ENCODE results near the gene CCR7. TPM values are rescaled to one million over a fixed set of nuclear protein-coding genes. Genes with fewer than 3 reads are reported as not detected.

CCR7 gene
- total and polyA plus RNA-seq, 2 of the 13 experiments (the other 11 are each of a cell fraction or from before 2014, with no cell fraction given), result 0.04 to 0.53 TPM

GRCh38 chr17:40553694-40554534 is 11.4 kb downstream of the CCR7 start (continued):
- TF ChIP-seq CTCF (CRISPR knock-in tag; IDR thresholded peaks at IDR 0.05), result no peak
- TF ChIP-seq BRD4 (CRISPR knock-in tag; IDR thresholded peaks at IDR 0.05), result no peak
- no peak for TF ChIP-seq TARDBP (CRISPR knock-in tag; IDR thresholded peaks at IDR 0.05)
- TF ChIP-seq ZNF775 (CRISPR knock-in tag; IDR thresholded peaks at IDR 0.05; ENCODE audit: borderline replicate concordance), result no peak
- TF ChIP-seq THAP8 (CRISPR knock-in tag; IDR thresholded peaks at IDR 0.05; ENCODE audit: borderline replicate concordance), result no peak
- TF ChIP-seq ZNF607 (CRISPR knock-in tag; IDR thresholded peaks at IDR 0.05; ENCODE audit: borderline replicate concordance), result no peak
- no peak for TF ChIP-seq XRCC5 (optimal IDR thresholded peaks at IDR 0.05; ENCODE audit: low read length)
- TF ChIP-seq STAT5B (CRISPR knock-in tag; IDR thresholded peaks at IDR 0.05), result no peak
- no peak for TF ChIP-seq ZSCAN20 (CRISPR knock-in tag; IDR thresholded peaks at IDR 0.05; ENCODE audit: borderline replicate concordance)
- TF ChIP-seq HMGA1 (CRISPR knock-in tag; conservative IDR thresholded peaks at IDR 0.05), result no peak
- no peak for TF ChIP-seq ZNF589 (CRISPR knock-in tag; conservative IDR thresholded peaks at IDR 0.05)
- no peak for TF ChIP-seq ZFP36L1 (CRISPR knock-in tag; IDR thresholded peaks at IDR 0.05)
- no peak for TF ChIP-seq ZBTB20 (CRISPR knock-in tag; IDR thresholded peaks at IDR 0.05; ENCODE audit: borderline replicate concordance, low read depth)
- no peak for TF ChIP-seq ZNF891 (CRISPR knock-in tag; IDR thresholded peaks at IDR 0.05)
- TF ChIP-seq TRIM24 (CRISPR knock-in tag; IDR thresholded peaks at IDR 0.05), result 0 out of 2 replicates have a peak, but pooled peaks have one; percentile 29
- no peak for TF ChIP-seq MAZ (IDR thresholded peaks at IDR 0.05; ENCODE audit: borderline replicate concordance, low read depth, low read length)
- no peak for TF ChIP-seq MAZ (CRISPR knock-in tag; IDR thresholded peaks at IDR 0.05; ENCODE audit: low read depth)
- TF ChIP-seq BCL6 (CRISPR knock-in tag; IDR thresholded peaks at IDR 0.05), result no peak
- TF ChIP-seq, protein P1, sequence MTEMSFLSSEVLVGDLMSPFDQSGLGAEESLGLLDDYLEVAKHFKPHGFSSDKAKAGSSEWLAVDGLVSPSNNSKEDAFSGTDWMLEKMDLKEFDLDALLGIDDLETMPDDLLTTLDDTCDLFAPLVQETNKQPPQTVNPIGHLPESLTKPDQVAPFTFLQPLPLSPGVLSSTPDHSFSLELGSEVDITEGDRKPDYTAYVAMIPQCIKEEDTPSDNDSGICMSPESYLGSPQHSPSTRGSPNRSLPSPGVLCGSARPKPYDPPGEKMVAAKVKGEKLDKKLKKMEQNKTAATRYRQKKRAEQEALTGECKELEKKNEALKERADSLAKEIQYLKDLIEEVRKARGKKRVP (CRISPR knock-in tag; IDR thresholded peaks at IDR 0.05), result no peak
- TF ChIP-seq SP4 (CRISPR knock-in tag; IDR thresholded peaks at IDR 0.05), result no peak
- TF ChIP-seq ZFP90 (CRISPR knock-in tag; IDR thresholded peaks at IDR 0.05; ENCODE audit: borderline replicate concordance), result no peak
- no peak for TF ChIP-seq ZNF20 (CRISPR knock-in tag; IDR thresholded peaks at IDR 0.05)
- TF ChIP-seq, protein P2, sequence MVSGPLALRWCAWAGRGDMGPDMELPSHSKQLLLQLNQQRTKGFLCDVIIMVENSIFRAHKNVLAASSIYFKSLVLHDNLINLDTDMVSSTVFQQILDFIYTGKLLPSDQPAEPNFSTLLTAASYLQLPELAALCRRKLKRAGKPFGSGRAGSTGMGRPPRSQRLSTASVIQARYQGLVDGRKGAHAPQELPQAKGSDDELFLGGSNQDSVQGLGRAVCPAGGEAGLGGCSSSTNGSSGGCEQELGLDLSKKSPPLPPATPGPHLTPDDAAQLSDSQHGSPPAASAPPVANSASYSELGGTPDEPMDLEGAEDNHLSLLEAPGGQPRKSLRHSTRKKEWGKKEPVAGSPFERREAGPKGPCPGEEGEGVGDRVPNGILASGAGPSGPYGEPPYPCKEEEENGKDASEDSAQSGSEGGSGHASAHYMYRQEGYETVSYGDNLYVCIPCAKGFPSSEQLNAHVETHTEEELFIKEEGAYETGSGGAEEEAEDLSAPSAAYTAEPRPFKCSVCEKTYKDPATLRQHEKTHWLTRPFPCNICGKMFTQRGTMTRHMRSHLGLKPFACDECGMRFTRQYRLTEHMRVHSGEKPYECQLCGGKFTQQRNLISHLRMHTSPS (CRISPR knock-in tag; IDR thresholded peaks at IDR 0.05; ENCODE audit: low read depth), result no peak
- TF ChIP-seq PCBP2 (optimal IDR thresholded peaks at IDR 0.05; ENCODE audit: low read depth, low read length, poor library complexity, severe bottlenecking), result no peak
- TF ChIP-seq MYNN (CRISPR knock-in tag; IDR thresholded peaks at IDR 0.05; ENCODE audit: low read depth), result no peak
- peak; percentile 16; the same call in 1 of the 2 replicates for TF ChIP-seq GABPB1 (CRISPR knock-in tag; IDR thresholded peaks at IDR 0.05)
